KG1 (cell line): ENCODE data around the gene CAVIN1.
"Not testable (repeated sequence)": the region's sequence is repeated elsewhere in the genome, so short reads cannot be mapped to it uniquely, and the experiment has no call there.

ENCODE experiments used
- DNase-seq: peaks from one replicate; lab custom pipeline; 2025; lab: John Stamatoyannopoulos, UW

Gene CAVIN1

GRCh38 chr17:42405963-42406495 is 17.0 kb downstream of the CAVIN1 start:
- no peak for DNase-seq

GRCh38 chr17:42405076-42405475 is 18.0 kb downstream of the CAVIN1 start:
- DNase-seq = no peak

GRCh38 chr17:42404326-42405055 is 18.6 kb downstream of the CAVIN1 start:
- DNase-seq = no peak

GRCh38 chr17:42403150-42403549 is 19.9 kb downstream of the CAVIN1 start:
- no peak for DNase-seq

- no peak for DNase-seq
Observed at GRCh38 chr17:42402117-42402516, 20.9 kb downstream of the CAVIN1 start.

GRCh38 chr17:42400844-42401375 is 22.1 kb downstream of the CAVIN1 start:
- not testable (repeated sequence) for DNase-seq

- no peak for DNase-seq
Observed at GRCh38 chr17:42399948-42400843, 22.9 kb downstream of the CAVIN1 start.

- DNase-seq = no peak
Observed at GRCh38 chr17:42399121-42399520, 23.9 kb downstream of the CAVIN1 start.

- not testable (repeated sequence) for DNase-seq
Observed at GRCh38 chr17:42395601-42396000, 27.5 kb downstream of the CAVIN1 start.

- DNase-seq = no peak
Observed at GRCh38 chr17:42394838-42395237, 28.2 kb downstream of the CAVIN1 start.

- no peak for DNase-seq
Observed at GRCh38 chr17:42392692-42393415, 30.2 kb downstream of the CAVIN1 start.

GRCh38 chr17:42391439-42391838 is 31.6 kb downstream of the CAVIN1 start:
- not testable (repeated sequence) for DNase-seq

- no peak for DNase-seq
Observed at GRCh38 chr17:42389899-42390298, 33.2 kb downstream of the CAVIN1 start.

- no peak for DNase-seq
Observed at GRCh38 chr17:42389135-42389417, 34.0 kb downstream of the CAVIN1 start.

- DNase-seq = peak; percentile 99
Observed at GRCh38 chr17:42388381-42389134, 34.5 kb downstream of the CAVIN1 start, which contains the start of gene STAT3. Gene STAT3, minus strand, starts transcription at chr17:42388442. Its CDS starts 39,926 bp downstream, at chr17:42348516.

- no peak for DNase-seq
Observed at GRCh38 chr17:42387661-42388380, 35.2 kb downstream of the CAVIN1 start.

- DNase-seq = no peak
Observed at GRCh38 chr17:42386777-42387657, 36.0 kb downstream of the CAVIN1 start.

GRCh38 chr17:42381898-42382297 is 41.2 kb downstream of the CAVIN1 start:
- no peak for DNase-seq

GRCh38 chr17:42380935-42381334 is 42.1 kb downstream of the CAVIN1 start:
- no peak for DNase-seq
